SU-DHL-6 (cell line): ENCODE measurements around the gene FAM136A.

Experiments used
- H2AFZ ChIP-seq: fragments of 200-600 bp; sonication (generic); 2 replicates; pipeline ENCODE4 v1.6.1; 2014; ENCODE audit warnings: low read depth, mild to moderate bottlenecking, moderate library complexity, mixed read lengths, antibody characterized with exemption, low read length; ENCODE audit not compliant: severe bottlenecking
- H3F3A ChIP-seq: fragments of 200-600 bp; shearing (Covaris generic); 2 replicates; pipeline ENCODE4 v1.6.0; 2016; ENCODE audit warnings: antibody characterized with exemption, mild to moderate bottlenecking; ENCODE audit not compliant: insufficient read depth
- H3K27ac ChIP-seq: fragments of 200-600 bp; sonication (generic); 2 replicates; pipeline ENCODE4 v1.5.1; 2016; ENCODE audit warnings: low read depth, mild to moderate bottlenecking, low read length, moderate library complexity, mixed read lengths
- H3K27me3 ChIP-seq: fragments of 200-600 bp; sonication (generic), shearing (Covaris generic); 2 replicates; pipeline ENCODE4 v1.6.0; 2014; ENCODE audit warnings: mild to moderate bottlenecking, low read length
- H3K36me3 ChIP-seq: fragments of 200-600 bp; sonication (generic); 2 replicates; pipeline ENCODE4 v1.6.1; 2014; ENCODE audit warnings: mild to moderate bottlenecking, low read length, mixed read lengths
- H3K4me2 ChIP-seq: fragments of 300-600, 200-600 bp; shearing (Covaris generic), sonication (generic); 2 replicates; pipeline ENCODE4 v1.6.0; 2014; ENCODE audit warnings: low read length, low read depth, mild to moderate bottlenecking; ENCODE audit not compliant: poor library complexity, severe bottlenecking
- H3K4me3 ChIP-seq: fragments of 200-600 bp; sonication (generic); 2 replicates; pipeline ENCODE4 v1.5.1; 2014; ENCODE audit warnings: antibody characterized with exemption, low read length, mild to moderate bottlenecking, mixed read lengths; ENCODE audit not compliant: insufficient read depth, poor library complexity, severe bottlenecking
- H3K79me2 ChIP-seq: fragments of 200-600 bp; sonication (generic); 2 replicates; pipeline ENCODE4 v1.6.1; 2014; ENCODE audit warnings: mild to moderate bottlenecking, low read length, moderate library complexity; ENCODE audit not compliant: insufficient read depth
- H3K9ac ChIP-seq: fragments of 200-600 bp; sonication (generic); 2 replicates; pipeline ENCODE4 v1.7.0; 2014; ENCODE audit warnings: mild to moderate bottlenecking, low read length
- H3K9me2 ChIP-seq: fragments of 200-600 bp; sonication (generic); replicated peaks from 2 replicates; pipeline ENCODE4 v1.6.1; 2014; ENCODE audit warnings: low read length; ENCODE audit not compliant: insufficient read depth
- H3K9me3 ChIP-seq: fragments of 200-600 bp; sonication (generic); 2 replicates; pipeline ENCODE4 v1.6.1; 2014; ENCODE audit warnings: low read length, mixed read lengths; ENCODE audit not compliant: insufficient read depth
- H4K20me1 ChIP-seq: fragments of 200-600 bp; sonication (generic); 2 replicates; pipeline ENCODE4 v1.6.1; 2014; ENCODE audit warnings: low read depth, mild to moderate bottlenecking, antibody characterized with exemption, low read length, moderate library complexity, mixed read lengths
- CTCF ChIP-seq: fragments of 200-600 bp; sonication (generic); IDR thresholded peaks from one replicate; pipeline ENCODE4 v1.5.1; 2017; ENCODE audit warnings: antibody characterized with exemption, mild to moderate bottlenecking, low read length, moderate library complexity; ENCODE audit not compliant: insufficient read depth, poor library complexity, severe bottlenecking
- EZH2phosphoT487 ChIP-seq: fragments of 200-600 bp; sonication (generic), shearing (Covaris generic); conservative IDR thresholded peaks from 2 replicates; pipeline ENCODE4 v1.6.1; 2018; ENCODE audit warnings: mild to moderate bottlenecking, antibody characterized with exemption, low read length, moderate library complexity, mixed read lengths

FAM136A gene

DNA sequence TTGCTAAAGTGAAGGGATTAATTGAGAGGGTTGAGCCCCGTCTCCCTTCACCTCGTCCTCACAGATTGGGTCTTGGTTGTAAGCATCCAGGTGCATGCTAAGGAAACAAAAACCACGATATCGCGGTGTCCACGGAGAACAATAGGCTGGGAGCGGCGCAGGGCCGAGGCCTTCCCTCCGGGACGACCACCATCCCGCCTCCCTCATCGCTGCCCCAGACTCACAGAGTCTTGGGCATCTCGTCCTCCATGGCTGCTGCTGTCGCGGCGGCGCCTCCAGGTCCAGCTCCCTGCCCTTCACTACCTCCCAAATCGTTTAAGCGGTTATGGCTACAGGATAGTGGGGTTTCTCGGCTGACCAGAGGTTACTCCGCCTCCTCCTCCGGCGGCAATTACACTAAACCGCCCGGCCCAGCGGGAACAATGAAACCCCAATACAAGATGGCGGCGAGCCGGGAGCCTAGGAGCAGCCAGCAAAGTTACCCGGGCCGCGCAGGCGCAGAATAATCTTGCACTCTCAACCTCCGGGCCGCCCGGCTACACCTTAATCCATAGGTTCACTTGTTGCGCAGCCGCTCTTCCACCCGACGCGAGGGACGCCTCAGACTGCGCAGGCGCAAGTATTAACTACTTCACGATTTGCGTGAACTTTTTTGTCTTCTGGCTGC, 53.6 kb downstream of the FAM136A start, which contains the start of gene TIA1:
Gene TIA1 (minus strand): TSS at position 448 of the 667 bp plus-strand sequence. CDS start 198 bp downstream, at position 250.
- Histone ChIP-seq H3K9me2 (no peaks in the 10 kb centered on the region), H3K27me3 (no peaks in the 10 kb centered on the region), H4K20me1 (0 out of 2 replicates have a peak, but pooled peaks cover 3% of the 10 kb centered on the region), H2AFZ (peak within 1 kb of the TSS; percentile 83), H3K4me3 (peak within 1 kb of the TSS; percentile 89), H3K79me2 (peaks cover 51% of the 10 kb centered on the region), H3K4me2 (peak within 1 kb of the TSS; percentile 98), H3F3A (peaks cover 16% of the 10 kb centered on the region), H3K36me3 (no peaks in the 10 kb centered on the region; the same call in 1 of the 2 replicates), H3K27ac (peak within 1 kb of the TSS; percentile 82), H3K9ac (peak within 1 kb of the TSS; percentile 91), H3K9me3 (no peaks in the 10 kb centered on the region)
- TF ChIP-seq EZH2phosphoT487 = no peak
- no peak for TF ChIP-seq CTCF

GRCh38 chr2:70247364-70248180, 54.3 kb downstream of the FAM136A start:
- Histone ChIP-seq H3K9ac (peak overlapping the region; percentile 91), H3K27ac (peak overlapping the region; percentile 82), H3F3A (peaks cover 16% of the 10 kb centered on the region), H4K20me1 (0 out of 2 replicates have a peak, but pooled peaks cover 3% of the 10 kb centered on the region), H3K4me2 (peak overlapping the region; percentile 98), H3K27me3 (no peaks in the 10 kb centered on the region), H3K9me3 (no peaks in the 10 kb centered on the region), H3K9me2 (no peaks in the 10 kb centered on the region), H2AFZ (peak overlapping the region; percentile 83), H3K36me3 (no peaks in the 10 kb centered on the region; the same call in 1 of the 2 replicates), H3K4me3 (peak overlapping the region; percentile 89), H3K79me2 (peaks cover 58% of the 10 kb centered on the region)
- TF ChIP-seq CTCF = no peak
- TF ChIP-seq EZH2phosphoT487 = no peak
